Thyroid gland (tissue), 4 donors: ENCODE measurements around the gene ELMO1.

Source experiments
- POLR2A ChIP-seq, 2 donors: fragments of 450-650 bp; IDR thresholded peaks; one replicate each; pipeline ENCODE4 v1.6.1; 2017; ENCODE audit warnings: antibody characterized with exemption in 2 of 2, mild to moderate bottlenecking in 2 of 2, moderate library complexity in 1 of 2
- TF ChIP-seq, protein P1 (sequence below), 6 experiments: fragments of 200-600 bp in 3 of 6; fragments of 450-650 bp in 3 of 6; sonication (generic) in 3 of 6; IDR thresholded peaks; one replicate each; pipeline ENCODE4 v1.5.1; 2016 to 2019; ENCODE audit warnings: antibody characterized with exemption in 6 of 6, mild to moderate bottlenecking in 2 of 6, inconsistent platforms in 1 of 6, moderate library complexity in 1 of 6

DNA sequence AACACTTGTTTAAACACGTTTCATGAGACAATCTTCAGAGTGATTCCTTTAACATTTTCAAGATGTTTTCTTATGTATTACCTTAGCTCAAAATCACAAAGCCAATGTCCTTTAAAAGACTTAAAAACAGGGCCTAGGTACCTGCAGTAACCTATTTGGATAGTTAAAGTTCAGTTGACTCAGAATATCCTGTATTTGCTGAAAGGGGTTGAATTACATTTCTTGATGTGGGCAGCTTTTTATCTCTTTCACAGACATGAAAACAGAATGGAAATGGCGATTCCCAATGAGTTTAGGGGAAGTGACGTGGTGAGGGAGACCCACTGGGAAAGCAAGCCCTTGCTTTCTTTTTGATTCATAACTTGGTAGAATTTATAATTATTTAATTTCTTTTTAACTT, 400.0 kb downstream of the ELMO1 start:
- TF ChIP-seq, protein P1, sequence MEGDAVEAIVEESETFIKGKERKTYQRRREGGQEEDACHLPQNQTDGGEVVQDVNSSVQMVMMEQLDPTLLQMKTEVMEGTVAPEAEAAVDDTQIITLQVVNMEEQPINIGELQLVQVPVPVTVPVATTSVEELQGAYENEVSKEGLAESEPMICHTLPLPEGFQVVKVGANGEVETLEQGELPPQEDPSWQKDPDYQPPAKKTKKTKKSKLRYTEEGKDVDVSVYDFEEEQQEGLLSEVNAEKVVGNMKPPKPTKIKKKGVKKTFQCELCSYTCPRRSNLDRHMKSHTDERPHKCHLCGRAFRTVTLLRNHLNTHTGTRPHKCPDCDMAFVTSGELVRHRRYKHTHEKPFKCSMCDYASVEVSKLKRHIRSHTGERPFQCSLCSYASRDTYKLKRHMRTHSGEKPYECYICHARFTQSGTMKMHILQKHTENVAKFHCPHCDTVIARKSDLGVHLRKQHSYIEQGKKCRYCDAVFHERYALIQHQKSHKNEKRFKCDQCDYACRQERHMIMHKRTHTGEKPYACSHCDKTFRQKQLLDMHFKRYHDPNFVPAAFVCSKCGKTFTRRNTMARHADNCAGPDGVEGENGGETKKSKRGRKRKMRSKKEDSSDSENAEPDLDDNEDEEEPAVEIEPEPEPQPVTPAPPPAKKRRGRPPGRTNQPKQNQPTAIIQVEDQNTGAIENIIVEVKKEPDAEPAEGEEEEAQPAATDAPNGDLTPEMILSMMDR (IDR thresholded peaks at IDR 0.05): no peak
- no peak for TF ChIP-seq POLR2A (IDR thresholded peaks at IDR 0.05)
